Activated T-helper 9 cell treated with anti-CD3 and anti-CD28 coated beads, Interleukin-2, amount 50 U/mL, for 16 hours (primary cell): Measurements from ENCODE around the gene ESAM.
"Not testable (repeated sequence)": the region's sequence is repeated elsewhere in the genome, so short reads cannot be mapped to it uniquely, and the experiment has no call there.

Source experiments
- DNase-seq: peaks from one replicate; pipeline ENCODE4 v3.0.0-alpha.2; 2020; ENCODE audit warnings: low read depth

The ESAM gene

DNA sequence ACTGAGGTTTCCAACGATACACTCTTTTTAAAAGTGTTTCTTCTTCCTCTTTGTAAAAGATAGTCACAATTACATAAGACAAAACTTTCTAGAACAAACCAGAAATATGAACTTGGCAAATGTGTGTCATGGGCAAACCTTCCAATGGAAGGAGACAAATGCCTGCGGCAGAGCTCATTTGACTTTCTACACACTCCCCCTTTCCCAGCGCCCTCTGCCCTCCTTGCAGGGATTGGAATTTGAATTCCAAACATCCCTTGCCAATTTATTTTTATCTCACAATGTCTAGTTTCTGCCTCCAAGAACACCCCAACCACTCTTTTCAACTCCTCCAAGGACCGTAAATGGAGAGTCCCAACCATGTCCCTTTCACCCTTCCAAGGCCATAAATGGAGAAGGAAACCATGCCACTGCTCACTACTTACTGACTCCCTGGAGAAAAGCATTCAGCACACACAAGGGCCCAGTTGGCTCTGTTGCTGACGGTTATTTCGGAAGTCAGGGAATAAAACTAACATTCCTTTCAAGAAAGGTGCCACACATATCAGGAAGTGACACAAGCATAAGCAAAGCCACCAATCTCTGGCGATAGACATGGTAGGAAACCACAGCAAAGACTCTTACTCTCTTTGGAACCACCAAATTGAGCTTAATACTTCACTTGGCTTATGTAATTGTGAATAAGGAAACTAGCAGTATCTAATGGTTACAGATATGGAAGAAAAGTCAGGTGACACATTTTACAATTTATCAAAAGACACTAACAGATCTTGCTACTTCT is 15.0 kb upstream of the ESAM start:
- no peak for DNase-seq

GRCh38 chr11:124770959-124771358 is 8.9 kb upstream of the ESAM start:
- DNase-seq = not testable (repeated sequence)

- no peak for DNase-seq
Measured at GRCh38 chr11:124769806-124770774, 8.0 kb upstream of the ESAM start.

DNA sequence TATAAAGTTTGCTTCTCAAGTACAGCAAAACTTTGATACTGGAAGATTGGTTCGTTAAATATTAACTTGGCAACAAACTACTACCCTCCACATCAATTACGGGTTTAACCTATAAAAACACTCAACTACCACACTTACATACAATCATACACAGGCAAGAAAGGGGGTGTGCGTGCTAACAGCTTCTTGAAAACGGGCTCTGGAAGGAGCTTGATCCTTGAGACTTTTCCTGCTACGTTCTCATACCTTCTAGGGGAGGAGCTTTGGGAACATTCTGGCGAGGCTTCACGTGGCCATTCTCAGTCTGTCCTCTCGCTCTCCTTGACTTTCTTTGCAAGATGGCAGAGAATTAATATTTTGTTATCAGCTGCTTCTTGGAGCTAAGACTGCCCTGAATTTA is 6.8 kb upstream of the ESAM start:
- no peak for DNase-seq

DNA sequence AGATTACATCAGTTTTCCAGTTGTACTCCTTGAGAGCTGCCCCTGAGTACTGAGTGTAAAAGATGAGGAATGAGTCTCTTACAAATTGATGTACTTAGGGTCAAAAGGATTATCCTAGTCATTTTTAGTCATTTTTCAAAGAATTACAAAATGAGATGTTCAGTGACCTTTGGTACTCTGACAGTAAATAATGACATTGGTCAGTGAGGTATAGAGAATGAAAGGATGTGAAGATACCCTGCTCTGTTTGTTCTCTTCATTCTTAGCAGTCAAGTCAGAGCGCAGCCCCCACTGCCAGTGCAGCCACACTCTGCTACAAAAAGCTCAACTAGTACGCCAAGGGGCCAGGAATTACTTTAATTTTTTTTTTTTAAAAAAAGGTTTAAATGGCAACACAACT is 4.1 kb upstream of the ESAM start:
- DNase-seq = no peak

DNA sequence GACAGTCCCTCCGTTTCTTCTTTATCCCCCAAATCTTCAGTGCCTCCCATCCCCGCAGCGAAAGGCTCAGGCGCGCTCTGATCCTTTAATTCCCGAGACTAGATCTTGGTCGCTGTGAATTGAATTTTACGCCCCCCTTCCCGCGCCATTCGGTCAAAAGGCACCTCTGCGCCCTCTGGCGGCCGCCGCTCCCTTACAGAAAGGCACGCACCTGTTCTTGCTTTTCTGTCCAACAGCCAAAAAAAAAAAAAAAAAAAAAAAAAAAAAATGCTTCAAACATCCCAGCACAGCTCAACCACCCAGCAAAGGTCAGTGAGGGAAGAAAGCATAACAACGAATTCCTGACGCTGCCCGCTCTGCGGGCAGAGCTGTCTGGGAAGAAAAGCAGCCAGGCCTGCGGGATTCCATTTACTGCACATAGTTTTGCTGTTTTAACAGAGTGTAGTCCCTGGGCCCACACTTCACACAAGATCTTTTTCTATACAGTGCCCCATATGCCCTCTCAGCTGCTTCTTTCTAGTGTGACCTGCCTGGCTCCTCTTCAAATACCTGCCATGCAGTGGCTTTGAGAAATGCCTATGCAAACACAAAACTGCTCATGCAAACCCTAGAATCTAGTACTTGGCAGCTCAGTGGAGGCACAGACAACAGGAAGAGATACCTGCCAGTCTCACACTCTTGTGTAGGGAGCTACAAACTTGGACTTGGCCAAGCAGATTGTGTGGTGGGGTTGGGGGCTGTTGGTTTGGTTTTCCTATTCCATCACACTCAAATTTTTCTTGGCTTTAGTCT is 1.3 kb upstream of the ESAM start:
- peak; percentile 76 for DNase-seq

GRCh38 chr11:124762624-124763155 is 600 bp upstream of the ESAM start:
- DNase-seq = no peak

- DNase-seq = no peak
Measured at GRCh38 chr11:124761301-124762104, 587 bp downstream of the ESAM start.

- no peak for DNase-seq
Measured at GRCh38 chr11:124760806-124761205, 1.3 kb downstream of the ESAM start.

DNA sequence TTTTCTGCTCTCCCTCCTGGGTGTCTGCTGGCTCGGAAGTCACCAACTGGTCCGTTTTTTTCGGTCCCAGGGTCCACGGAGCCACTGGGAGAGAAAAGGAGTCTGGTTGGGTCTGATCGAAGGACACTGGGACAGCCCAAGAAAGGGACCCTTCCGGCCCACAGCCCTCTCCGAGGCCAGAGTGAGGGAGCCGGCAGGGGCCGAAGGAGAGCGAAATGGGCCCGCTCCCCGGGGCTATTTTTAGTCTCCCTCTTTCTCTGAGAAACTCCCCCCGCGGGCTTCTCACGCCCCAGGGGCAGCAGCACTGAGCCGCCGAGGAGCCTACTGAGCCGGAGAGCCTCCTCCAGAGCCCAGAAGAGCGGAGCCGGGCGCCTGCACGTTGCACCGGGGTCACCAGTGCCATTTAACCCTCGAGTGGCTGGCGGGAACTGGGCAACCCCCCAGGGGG is 1.9 kb downstream of the ESAM start:
- no peak for DNase-seq

DNA sequence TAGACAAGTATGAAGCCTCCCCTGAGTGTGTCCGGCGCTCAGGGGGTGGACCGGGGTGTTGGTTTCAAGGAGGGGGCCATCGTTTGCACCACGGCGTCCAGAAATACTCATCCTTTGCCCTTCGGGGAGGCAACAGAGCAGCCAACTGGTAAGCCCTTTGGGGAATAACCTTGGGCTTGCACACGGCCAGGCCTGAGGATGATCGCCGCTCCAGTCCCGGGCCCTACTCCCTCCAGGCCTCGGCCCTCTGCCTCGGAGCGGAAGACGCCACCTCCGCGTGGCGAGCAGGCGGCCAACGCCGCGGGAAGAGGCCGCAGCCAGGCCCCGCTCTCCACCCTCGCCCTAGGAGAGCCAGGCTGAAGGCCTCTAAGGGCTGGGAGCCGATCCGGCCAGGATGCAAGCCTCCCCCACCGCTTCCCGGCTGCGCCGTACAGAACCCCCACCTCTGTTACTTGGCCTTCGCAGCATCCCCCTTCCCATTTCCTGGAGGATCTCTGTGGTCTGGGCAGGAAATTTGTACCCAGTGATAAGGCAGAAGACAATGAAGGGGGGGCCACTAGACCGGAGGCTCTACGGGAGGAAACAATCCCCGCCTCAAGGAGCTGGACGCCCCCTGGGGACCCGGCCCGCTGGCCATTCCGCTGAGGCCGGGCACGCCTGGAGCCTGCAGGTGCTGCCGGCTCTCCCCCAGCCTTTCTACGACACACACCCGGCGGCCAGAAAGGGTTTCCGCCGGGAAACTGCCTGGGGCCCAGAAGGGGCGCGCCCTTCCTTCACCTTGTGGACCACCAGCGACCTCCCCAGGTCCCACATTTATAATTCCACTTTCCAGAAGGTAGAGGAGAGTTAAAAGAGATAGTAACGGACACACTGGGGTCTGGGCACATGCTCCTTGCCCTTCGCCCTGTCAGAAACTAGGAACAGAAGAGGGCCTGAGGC is 2.6 kb downstream of the ESAM start:
- no peak for DNase-seq

- DNase-seq = peak; percentile 51
Measured at GRCh38 chr11:124758355-124759265, 3.5 kb downstream of the ESAM start.

DNA sequence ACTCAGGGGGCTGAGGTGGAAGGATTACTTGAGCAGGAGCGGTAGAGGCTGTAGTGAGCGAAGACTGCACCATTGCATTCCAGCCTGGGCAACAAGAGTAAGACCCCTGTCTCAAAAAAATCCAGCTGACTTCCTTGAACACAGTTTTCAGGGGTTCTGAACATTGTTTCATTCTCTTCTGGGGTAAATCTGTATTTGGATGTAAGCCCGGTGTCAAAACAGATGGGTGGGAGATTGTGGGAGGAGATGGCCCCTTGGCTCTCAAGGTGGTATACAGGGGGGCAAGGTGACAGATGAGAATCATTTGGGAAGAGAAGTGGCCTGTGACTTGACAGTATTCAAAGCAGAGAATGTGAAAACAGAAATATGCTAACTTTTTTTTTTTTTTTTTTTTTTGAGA is 4.8 kb downstream of the ESAM start:
- DNase-seq = no peak

DNA sequence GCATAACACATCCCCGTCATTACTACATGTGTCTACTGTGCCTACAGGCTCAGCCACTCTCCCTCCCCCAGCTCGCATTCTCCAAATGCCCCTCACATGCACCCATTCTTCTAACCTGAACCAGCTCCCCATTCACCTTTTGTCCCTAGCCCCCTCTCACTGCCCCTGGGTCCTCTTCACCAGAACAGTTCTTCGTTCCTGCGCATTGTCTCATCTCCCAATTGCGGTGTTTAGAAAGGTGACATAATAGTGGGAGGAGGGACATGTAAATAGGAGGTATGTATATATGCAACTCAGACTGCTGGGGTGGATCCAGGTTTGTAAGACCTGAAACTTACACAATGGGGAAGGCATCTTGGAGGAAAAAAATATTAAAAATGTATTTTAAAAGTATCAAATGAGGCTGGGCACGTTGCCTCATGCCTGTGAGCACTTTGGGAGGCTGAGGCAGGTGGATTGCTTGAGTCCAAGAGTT is 5.3 kb downstream of the ESAM start:
- DNase-seq = no peak

- DNase-seq = no peak
Measured at GRCh38 chr11:124756033-124756752, 5.9 kb downstream of the ESAM start.

- DNase-seq = no peak
Measured at GRCh38 chr11:124754710-124755109, 7.4 kb downstream of the ESAM start.

- no peak for DNase-seq
Measured at GRCh38 chr11:124754309-124754708, 7.8 kb downstream of the ESAM start.

- no peak for DNase-seq
Measured at GRCh38 chr11:124753624-124754023, 8.5 kb downstream of the ESAM start.
